T-helper 2 cell treated with Interferon-gamma antibody and Interleukin-4, amounts not matched to agents 5 μg/mL and 100 μg/mL, for 36 hours (primary cell): ENCODE results near the gene PDC.

ENCODE experiments used
- DNase-seq: peaks from one replicate; pipeline ENCODE4 v3.0.0; 2021; ENCODE audit warnings: low spot score
- H3K27ac Mint-ChIP-seq: one replicate; pipeline ENCODE4 v1.8.0; 2021; ENCODE audit warnings: mild to moderate bottlenecking, mixed read lengths
- H3K27me3 Mint-ChIP-seq: one replicate; pipeline ENCODE4 v1.8.0; 2021; ENCODE audit warnings: low read depth, mixed read lengths
- H3K36me3 Mint-ChIP-seq: one replicate; pipeline ENCODE4 v1.8.0; 2021; ENCODE audit warnings: low read depth, mixed read lengths
- H3K4me1 Mint-ChIP-seq: one replicate; pipeline ENCODE4 v1.8.0; 2021; ENCODE audit warnings: low read depth, mixed read lengths
- H3K4me3 Mint-ChIP-seq: one replicate; pipeline ENCODE4 v1.8.0; 2022; ENCODE audit warnings: mild to moderate bottlenecking, moderate library complexity, mixed read lengths
- H3K9me3 Mint-ChIP-seq: one replicate; pipeline ENCODE4 v1.8.0; 2021; ENCODE audit warnings: mixed read lengths

Gene PDC

DNA sequence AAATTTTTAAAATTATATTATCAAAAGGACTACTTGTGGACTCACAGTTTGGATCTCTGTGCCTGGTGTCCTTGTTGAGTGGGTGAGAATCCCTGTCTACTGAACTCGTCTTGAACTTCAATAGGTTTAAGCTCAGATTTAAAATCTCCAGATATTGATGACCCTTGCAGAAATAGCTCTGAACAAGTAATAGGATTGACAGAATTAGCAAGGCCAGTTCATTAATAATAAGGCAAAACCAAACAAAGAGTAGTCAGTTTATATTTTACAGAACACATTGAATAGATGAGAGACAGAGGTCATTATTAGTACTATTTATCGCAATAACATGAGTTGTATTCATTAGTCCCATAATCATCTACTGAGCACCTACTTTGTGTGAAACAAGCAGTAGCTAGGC lies at the start of gene PDC:
TSS of gene PDC (minus strand) at position 101 of the 400 bp plus-strand sequence. CDS start 11,655 bp downstream, outside the sequence.
- Mint-ChIP-seq H3K27me3 (peaks cover 9% of the 10 kb centered on the region), H3K27ac (no peak within 1 kb of the TSS), H3K36me3 (no peaks in the 10 kb centered on the region), H3K9me3 (no peaks in the 10 kb centered on the region), H3K4me1 (peaks cover 6% of the 10 kb centered on the region), H3K4me3 (no peak within 1 kb of the TSS)
- DNase-seq: no peak

DNA sequence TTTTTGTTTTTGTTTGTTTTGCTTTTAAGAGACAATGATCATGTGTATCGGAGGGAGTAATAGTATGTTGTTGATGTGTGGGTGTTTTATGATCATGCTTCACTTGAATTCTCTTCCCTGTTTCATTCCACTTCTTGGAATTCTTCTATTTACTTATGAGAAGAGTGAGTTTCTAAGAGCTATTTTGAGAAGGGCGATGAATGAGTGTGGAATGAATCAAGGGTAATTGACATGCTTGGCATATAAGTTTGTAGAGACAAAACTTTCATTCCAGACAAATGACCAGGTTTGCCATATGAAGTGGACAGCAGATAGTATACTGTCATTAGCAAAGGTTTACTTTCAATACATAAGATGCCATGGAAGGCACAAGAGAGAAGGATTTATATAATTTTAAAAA lies 42.3 kb upstream of the PDC start:
- no peaks in the 10 kb centered on the region for H3K27me3 Mint-ChIP-seq
- no peak overlapping the region for H3K4me3 Mint-ChIP-seq
- no peaks in the 10 kb centered on the region for H3K9me3 Mint-ChIP-seq
- H3K36me3 Mint-ChIP-seq: no peaks in the 10 kb centered on the region
- no peaks in the 10 kb centered on the region for H3K4me1 Mint-ChIP-seq
- DNase-seq: no peak
- H3K27ac Mint-ChIP-seq: no peak overlapping the region

DNA sequence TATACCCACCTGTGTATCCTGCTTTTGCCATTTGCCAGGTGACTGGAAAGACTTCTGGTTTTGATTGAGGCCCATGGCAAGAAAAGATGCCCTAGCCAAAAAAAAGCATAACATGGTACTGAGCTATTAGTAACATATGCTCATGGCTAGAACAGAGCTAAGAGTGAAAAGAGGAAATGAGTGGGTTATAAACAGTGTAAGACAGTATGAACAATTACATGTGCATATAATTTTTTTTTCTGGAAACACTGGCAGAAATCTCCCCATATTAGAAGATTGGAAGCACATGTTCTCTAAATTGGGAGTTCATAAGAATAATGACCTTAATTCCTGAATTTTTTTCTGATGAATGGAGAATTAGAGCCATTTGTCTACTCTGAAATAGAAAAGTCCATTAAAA lies 41.2 kb upstream of the PDC start:
- H3K4me3 Mint-ChIP-seq: no peak overlapping the region

DNA sequence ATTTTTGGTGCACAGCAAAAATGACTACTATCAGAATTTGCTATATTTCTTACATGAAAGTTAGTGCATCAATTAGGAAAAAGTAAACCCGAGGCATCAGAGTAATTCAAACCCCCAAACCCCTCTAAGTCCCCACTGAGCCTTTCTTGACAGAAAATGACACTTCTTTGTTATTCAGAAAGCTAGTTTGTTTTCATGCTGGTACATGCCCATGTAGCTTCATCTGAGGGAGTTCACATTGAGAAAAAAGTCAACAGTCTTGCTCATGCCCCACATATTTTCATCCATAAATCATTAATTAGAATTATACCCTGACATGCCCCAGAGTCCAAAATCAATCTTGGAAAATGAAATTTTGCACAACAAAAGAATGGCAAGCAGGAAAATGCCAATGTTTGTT lies 39.9 kb upstream of the PDC start:
- Mint-ChIP-seq H3K36me3 (no peaks in the 10 kb centered on the region), H3K27me3 (no peaks in the 10 kb centered on the region), H3K9me3 (no peaks in the 10 kb centered on the region)

More for the DNA sequence above, 41.2 kb upstream of the PDC start:
- H3K27me3 Mint-ChIP-seq: no peaks in the 10 kb centered on the region
- no peaks in the 10 kb centered on the region for H3K9me3 Mint-ChIP-seq
- no peak overlapping the region for H3K27ac Mint-ChIP-seq
- H3K4me1 Mint-ChIP-seq: no peaks in the 10 kb centered on the region
- no peak for DNase-seq
- no peaks in the 10 kb centered on the region for H3K36me3 Mint-ChIP-seq

DNA sequence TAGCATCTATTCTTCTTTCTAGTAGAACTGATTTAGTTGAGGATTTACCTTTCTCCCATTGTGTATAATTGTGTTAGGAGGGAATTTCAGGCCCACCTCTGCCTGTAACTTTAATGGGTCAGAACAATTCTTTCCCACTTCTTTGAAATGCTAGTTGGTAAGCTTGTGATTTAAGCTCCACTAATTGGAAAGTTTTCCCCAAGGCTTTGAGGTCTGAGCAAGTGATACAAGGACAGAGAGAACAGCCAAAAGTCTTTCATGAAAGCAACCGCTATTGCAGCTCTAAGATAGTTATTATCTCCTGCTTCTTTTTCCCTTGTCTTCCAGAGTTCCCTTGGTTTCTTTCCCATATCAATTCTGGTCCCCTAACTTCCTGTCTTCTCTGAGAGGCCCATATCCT lies 38.7 kb upstream of the PDC start:
- H3K4me3 Mint-ChIP-seq: no peak overlapping the region
- H3K4me1 Mint-ChIP-seq: peaks cover 1% of the 10 kb centered on the region
- no peak for DNase-seq
- H3K9me3 Mint-ChIP-seq: no peaks in the 10 kb centered on the region
- H3K27me3 Mint-ChIP-seq: no peaks in the 10 kb centered on the region
- no peak overlapping the region for H3K27ac Mint-ChIP-seq
- H3K36me3 Mint-ChIP-seq: no peaks in the 10 kb centered on the region

More for the DNA sequence above, 39.9 kb upstream of the PDC start:
- Mint-ChIP-seq H3K27ac (no peak overlapping the region), H3K4me3 (no peak overlapping the region), H3K4me1 (no peaks in the 10 kb centered on the region)
- no peak for DNase-seq

DNA sequence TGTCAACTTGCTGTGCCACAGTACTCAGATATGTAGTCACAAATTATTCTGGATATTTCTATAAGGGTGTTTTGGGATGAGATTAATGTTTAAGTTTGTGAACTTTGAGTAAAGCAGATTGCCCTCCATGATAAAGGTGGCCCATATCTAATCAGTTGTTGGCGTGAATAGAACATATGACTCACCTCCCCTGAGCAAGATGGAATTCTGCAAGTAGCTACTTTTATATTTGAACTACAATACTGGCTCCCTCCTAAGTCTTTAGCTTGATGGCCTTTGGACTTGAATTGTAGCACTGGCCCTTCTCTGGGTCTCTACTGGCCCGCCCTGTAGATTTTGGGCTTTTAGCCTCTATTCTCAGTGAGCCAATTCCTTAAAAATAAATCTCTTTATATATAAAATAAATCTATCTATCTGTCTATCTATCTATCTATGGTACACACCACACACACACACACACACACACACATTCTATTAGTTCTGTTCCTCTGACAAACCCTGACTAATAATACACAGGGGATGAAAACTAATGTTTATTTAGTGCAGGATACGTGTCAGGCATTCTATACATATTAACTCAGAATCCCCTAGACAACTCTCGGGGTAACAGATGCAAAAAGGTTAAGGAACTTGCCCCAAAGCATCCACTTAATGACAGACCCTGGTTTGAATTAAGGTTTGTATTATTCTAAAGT lies 37.9 kb upstream of the PDC start:
- H3K36me3 Mint-ChIP-seq: no peaks in the 10 kb centered on the region
- DNase-seq: no peak
- peaks cover 1% of the 10 kb centered on the region for H3K4me1 Mint-ChIP-seq
- no peak overlapping the region for H3K27ac Mint-ChIP-seq
- no peaks in the 10 kb centered on the region for H3K9me3 Mint-ChIP-seq
- H3K27me3 Mint-ChIP-seq: no peaks in the 10 kb centered on the region
- H3K4me3 Mint-ChIP-seq: no peak overlapping the region

DNA sequence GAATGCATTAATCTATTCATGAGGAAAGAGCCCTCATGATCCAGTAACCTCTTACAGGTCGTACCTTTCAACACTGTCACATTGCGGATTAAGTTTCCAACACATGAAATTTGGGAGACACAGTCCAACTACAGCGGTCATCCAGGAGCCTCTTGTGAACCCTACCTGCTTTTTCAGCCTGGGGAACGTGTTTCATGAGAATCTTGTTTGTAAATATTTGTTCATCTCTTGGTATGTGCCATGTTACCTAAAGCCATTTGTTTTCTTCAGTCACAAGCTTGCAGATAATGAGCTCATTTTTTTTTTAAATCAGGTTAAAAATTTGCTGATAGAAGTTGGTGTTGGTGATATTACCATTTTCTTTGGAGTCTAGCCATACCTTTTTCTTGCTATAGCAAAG lies 37.2 kb upstream of the PDC start:
- no peaks in the 10 kb centered on the region for H3K27me3 Mint-ChIP-seq

DNA sequence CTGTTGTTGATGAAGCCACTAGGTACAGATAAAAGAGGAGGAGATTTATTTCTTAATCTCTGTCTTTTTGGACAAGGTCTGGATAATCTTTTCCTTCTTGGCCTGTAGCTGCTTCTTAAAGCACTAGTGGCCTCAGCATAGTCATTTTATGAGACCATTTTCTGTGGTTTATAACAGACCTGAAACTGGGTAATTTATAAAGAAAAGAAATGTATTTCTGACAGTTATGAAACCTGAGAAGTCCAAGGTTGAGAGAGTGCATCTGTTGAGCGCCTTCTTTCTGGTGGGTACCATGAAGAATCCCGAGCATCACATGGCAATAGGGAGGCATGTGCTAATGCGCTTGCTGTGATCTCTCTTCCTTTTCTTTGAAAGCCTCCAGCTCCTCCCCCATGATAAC lies 36.7 kb upstream of the PDC start:
- Mint-ChIP-seq H3K36me3 (no peaks in the 10 kb centered on the region), H3K4me1 (peaks cover 1% of the 10 kb centered on the region), H3K27me3 (no peaks in the 10 kb centered on the region), H3K9me3 (no peaks in the 10 kb centered on the region), H3K4me3 (no peak overlapping the region), H3K27ac (no peak overlapping the region)
- DNase-seq: no peak

More for the DNA sequence above, 37.2 kb upstream of the PDC start:
- Mint-ChIP-seq H3K9me3 (no peaks in the 10 kb centered on the region), H3K27ac (no peak overlapping the region), H3K36me3 (no peaks in the 10 kb centered on the region), H3K4me1 (peaks cover 1% of the 10 kb centered on the region), H3K4me3 (no peak overlapping the region)
- DNase-seq: no peak

DNA sequence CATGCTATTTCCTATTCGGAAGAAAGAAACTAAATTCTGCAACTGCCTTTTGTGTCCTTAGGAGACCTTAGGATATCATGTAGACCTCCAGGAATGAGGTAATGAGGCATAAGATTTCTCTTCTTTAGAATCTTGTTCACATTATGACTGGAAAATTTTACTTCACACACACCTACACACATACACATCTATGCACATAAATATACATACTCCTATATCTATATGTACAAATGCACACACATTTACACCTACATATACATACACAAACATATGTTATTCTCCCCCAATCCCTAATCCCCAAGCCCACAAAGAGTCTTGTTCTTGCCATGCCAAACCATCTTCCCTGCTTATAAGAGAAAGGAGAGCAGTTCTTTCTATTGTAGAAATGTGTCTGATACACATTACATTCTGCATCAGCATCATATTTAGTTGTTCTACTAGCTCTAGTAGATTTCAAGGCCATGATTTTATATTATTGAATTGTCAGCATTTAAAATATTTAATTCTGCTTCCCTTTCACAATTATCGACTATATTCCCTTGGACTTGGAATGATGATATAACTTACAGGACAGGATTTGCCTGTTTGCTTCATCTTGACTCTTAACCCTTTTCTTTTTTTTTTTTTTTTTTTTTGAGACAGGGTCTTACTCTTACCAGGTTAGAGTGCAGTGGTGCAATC lies 35.4 kb upstream of the PDC start:
- Mint-ChIP-seq H3K27me3 (no peaks in the 10 kb centered on the region), H3K27ac (no peak overlapping the region), H3K36me3 (no peaks in the 10 kb centered on the region), H3K4me1 (peaks cover 1% of the 10 kb centered on the region), H3K9me3 (no peaks in the 10 kb centered on the region), H3K4me3 (no peak overlapping the region)
- no peak for DNase-seq

DNA sequence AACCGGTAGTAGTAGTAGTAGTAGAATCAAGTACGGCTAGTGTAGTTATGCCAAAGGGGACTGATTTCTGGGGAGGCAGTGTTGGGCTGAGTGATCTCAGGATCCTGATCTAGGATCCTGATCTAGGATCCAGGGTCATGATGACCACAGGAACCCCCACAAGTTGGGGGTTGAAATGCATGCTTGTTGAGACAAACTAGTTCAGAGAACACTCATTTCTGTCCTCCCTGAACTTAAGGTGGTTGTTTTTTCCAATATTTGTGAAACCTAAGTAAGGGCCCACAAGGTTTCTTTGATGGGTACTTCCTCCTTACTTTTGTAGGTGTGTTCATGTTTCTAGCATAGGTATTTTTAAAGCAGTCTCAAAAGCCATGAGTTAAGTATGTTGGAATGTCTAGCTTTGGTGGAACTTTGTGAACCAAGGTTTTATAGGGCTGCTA lies 33.9 kb upstream of the PDC start:
- Mint-ChIP-seq H3K9me3 (no peaks in the 10 kb centered on the region), H3K4me3 (no peak overlapping the region), H3K36me3 (no peaks in the 10 kb centered on the region), H3K4me1 (peaks cover 1% of the 10 kb centered on the region), H3K27ac (no peak overlapping the region), H3K27me3 (no peaks in the 10 kb centered on the region)
- peak; percentile 17 for DNase-seq

DNA sequence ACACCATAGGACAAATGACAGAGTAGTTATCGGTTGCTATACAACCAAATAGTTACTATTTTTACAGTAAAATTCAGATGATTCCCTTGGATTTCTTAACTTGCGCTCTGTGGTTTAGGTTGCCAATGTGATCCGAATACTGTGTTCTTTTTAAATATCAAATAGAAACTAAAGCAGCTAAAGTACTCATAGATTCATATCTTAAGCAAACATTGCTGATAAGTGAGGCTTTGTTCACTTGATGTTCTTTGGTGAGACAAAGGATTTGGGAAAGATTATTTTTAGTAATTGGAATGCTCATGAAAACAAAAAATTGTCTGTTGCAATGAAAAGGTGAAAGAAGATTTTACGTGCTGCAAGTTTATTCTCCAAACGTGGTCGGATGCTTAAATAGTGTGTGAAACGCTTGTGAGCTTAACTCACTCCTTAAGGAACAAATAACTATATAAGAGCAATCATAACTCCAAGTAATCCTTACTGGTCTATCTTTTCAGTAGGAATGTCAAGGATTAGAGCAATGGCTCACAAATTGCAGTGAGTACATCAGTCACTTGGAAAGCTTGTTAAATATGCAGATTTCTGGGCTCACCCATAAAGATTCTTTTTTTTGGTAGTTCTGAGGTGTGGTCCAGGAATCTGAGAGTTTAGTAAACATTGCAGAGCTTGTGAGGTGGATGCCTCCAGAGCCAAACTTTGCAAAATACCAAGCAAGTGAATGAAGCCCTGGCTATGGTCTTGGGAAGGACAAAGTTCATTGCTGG lies 31.8 kb upstream of the PDC start:
- Mint-ChIP-seq H3K36me3 (no peaks in the 10 kb centered on the region), H3K4me3 (no peak overlapping the region)
- DNase-seq: no peak

DNA sequence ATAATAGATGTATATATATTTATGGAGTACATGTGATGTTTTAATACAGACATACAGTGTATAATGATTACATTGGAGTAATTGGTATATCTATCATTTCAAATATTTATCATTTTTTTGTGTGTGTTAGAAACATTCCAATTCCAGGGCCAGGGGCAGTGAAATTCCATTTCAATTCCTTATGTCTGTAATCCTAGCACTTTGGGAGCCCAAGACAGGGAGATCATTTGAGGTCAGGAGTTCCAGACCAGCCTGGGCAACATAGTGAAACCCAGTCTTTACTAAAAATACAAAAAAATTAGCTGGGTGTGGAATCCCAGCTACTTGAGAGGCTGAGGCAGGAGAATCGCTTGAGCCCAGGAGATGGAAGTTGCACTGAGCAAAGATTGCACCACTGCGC lies 30.4 kb upstream of the PDC start:
- H3K36me3 Mint-ChIP-seq: no peaks in the 10 kb centered on the region
- no peak for DNase-seq
- H3K9me3 Mint-ChIP-seq: no peaks in the 10 kb centered on the region
- H3K27ac Mint-ChIP-seq: no peak overlapping the region
- no peak overlapping the region for H3K4me3 Mint-ChIP-seq
- peaks cover 1% of the 10 kb centered on the region for H3K4me1 Mint-ChIP-seq
- peaks cover 5% of the 10 kb centered on the region for H3K27me3 Mint-ChIP-seq

More for the DNA sequence above, 31.8 kb upstream of the PDC start:
- peaks cover 1% of the 10 kb centered on the region for H3K4me1 Mint-ChIP-seq
- H3K27me3 Mint-ChIP-seq: peaks cover 5% of the 10 kb centered on the region
- no peak overlapping the region for H3K27ac Mint-ChIP-seq
- no peaks in the 10 kb centered on the region for H3K9me3 Mint-ChIP-seq

DNA sequence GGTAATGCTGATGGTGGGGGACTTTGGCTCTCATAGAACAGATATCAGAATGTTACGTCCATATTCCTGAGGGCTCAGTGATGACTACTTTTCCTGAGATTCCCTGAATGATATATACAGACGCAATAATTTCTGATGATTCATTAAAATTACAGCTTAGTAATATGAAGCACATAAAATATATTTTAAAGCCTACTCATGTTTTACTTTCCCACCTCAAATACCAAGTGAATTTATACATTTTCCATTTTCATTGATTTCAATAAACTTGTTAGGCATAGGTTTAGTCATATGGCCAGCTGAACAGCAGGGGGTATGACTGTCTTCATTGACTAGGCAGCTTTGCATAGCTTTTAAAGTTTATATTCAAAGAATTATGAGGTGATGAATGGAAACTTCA lies 26.2 kb upstream of the PDC start:
- no peak for DNase-seq

DNA sequence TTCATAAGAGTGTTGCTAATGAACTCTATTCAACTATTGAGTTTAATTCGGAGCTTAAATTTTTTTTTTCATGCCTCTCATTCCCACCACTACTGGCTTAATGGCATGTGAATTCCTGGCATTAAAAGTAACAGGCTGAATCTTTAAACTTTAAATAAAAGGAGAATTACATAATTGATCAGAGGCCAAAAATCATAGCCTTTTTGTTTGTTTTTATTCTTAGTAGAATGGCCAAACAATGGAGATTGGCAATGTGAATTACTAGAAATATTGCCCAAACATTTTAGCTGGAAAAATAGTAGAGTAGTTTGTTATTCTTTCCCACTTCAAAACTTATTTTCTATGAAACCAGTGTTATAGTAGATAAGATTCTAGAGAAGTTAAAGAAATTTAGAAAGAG lies 25.1 kb upstream of the PDC start:
- no peaks in the 10 kb centered on the region for H3K36me3 Mint-ChIP-seq
- no peaks in the 10 kb centered on the region for H3K9me3 Mint-ChIP-seq
- no peak for DNase-seq

More for the DNA sequence above, 26.2 kb upstream of the PDC start:
- Mint-ChIP-seq H3K9me3 (no peaks in the 10 kb centered on the region), H3K4me1 (no peaks in the 10 kb centered on the region), H3K27ac (no peak overlapping the region), H3K4me3 (no peak overlapping the region), H3K36me3 (no peaks in the 10 kb centered on the region), H3K27me3 (peaks cover 7% of the 10 kb centered on the region)

More for the DNA sequence above, 25.1 kb upstream of the PDC start:
- peaks cover 7% of the 10 kb centered on the region for H3K27me3 Mint-ChIP-seq
- H3K4me1 Mint-ChIP-seq: no peaks in the 10 kb centered on the region
- H3K27ac Mint-ChIP-seq: no peak overlapping the region
- H3K4me3 Mint-ChIP-seq: no peak overlapping the region
